ENCODE data around the gene OSBPL5. TPM values are rescaled to one million over a fixed set of nuclear protein-coding genes. Genes with fewer than 3 reads are reported as not detected.

The OSBPL5 gene
- total RNA-seq, 1 experiment from 2014 or later, result 115 TPM

GRCh38 chr11:3122775-3123201 is 42.3 kb downstream of the OSBPL5 start:
- Mint-ChIP-seq H3K4me3 (ENCODE audit: unreplicated experiment) (peak overlapping the region; percentile 90), H3K4me1 (ENCODE audit: insufficient read depth, unreplicated experiment) (peaks cover 40% of the 10 kb centered on the region), H3K27me3 (ENCODE audit: insufficient read depth, unreplicated experiment) (no peaks in the 10 kb centered on the region), H3K9me3 (ENCODE audit: unreplicated experiment) (no peaks in the 10 kb centered on the region), H3K27ac (ENCODE audit: low read depth, unreplicated experiment) (peak overlapping the region; percentile 79), H3K36me3 (ENCODE audit: insufficient read depth, unreplicated experiment) (peaks cover 83% of the 10 kb centered on the region)
- no peak for TF ChIP-seq CTCF (IDR thresholded peaks at IDR 0.05; ENCODE audit: unreplicated experiment)
- BruUV-seq (replicated peaks), result no TSS peak
- ChIA-PET CTCF (interaction anchor here (0.6 to 3.5 kb wide), 3 partner anchors 12 to 1511 kb away, joined by 5 to 23 read pairs (median 5); no protein-coding TSS in a partner anchor), POLR2A (interaction anchor here (1.7 to 5.4 kb wide), 2 partner anchors 9 to 40 kb away, joined by 10 to 179 read pairs; no protein-coding TSS in a partner anchor)
- intact Hi-C loops (cut with micrococcal nuclease), result loop anchor here (1.0 to 5.0 kb wide), 2 partner anchors 45 to 73 kb away; partner anchors contain the start of gene OSBPL5
- no peak for DNase-seq (ENCODE audit: unreplicated experiment)

GRCh38 chr11:3121931-3122774 is 43.0 kb downstream of the OSBPL5 start:
- Mint-ChIP-seq H3K36me3 (ENCODE audit: insufficient read depth, unreplicated experiment) (peaks cover 89% of the 10 kb centered on the region), H3K4me1 (ENCODE audit: insufficient read depth, unreplicated experiment) (peaks cover 43% of the 10 kb centered on the region), H3K27ac (ENCODE audit: low read depth, unreplicated experiment) (no peak overlapping the region), H3K9me3 (ENCODE audit: unreplicated experiment) (no peaks in the 10 kb centered on the region), H3K4me3 (ENCODE audit: unreplicated experiment) (peak overlapping the region; percentile 90), H3K27me3 (ENCODE audit: insufficient read depth, unreplicated experiment) (no peaks in the 10 kb centered on the region)
- DNase-seq (ENCODE audit: unreplicated experiment), result no peak
- ChIA-PET CTCF (interaction anchor here (3.5 kb wide), 1 partner anchor 11 kb away, joined by 23 read pairs; no protein-coding TSS in a partner anchor), POLR2A (interaction anchor here (5.4 kb wide), 1 partner anchor 9 kb away, joined by 179 read pairs; no protein-coding TSS in a partner anchor)
- intact Hi-C loops (cut with micrococcal nuclease), result loop anchor here (5.0 kb wide), 1 partner anchor 45 kb away; the partner anchor contains the start of gene OSBPL5
- BruUV-seq (replicated peaks), result no TSS peak
- TF ChIP-seq CTCF (IDR thresholded peaks at IDR 0.05; ENCODE audit: unreplicated experiment), result no peak

GRCh38 chr11:3121416-3121815 is 43.7 kb downstream of the OSBPL5 start:
- DNase-seq (ENCODE audit: unreplicated experiment), result no peak
- no peak for TF ChIP-seq CTCF (IDR thresholded peaks at IDR 0.05; ENCODE audit: unreplicated experiment)
- BruUV-seq (replicated peaks), result no TSS peak
- H3K4me1 Mint-ChIP-seq (ENCODE audit: insufficient read depth, unreplicated experiment), result peaks cover 39% of the 10 kb centered on the region
- H3K27me3 Mint-ChIP-seq (ENCODE audit: insufficient read depth, unreplicated experiment), result no peaks in the 10 kb centered on the region
- intact Hi-C loops (cut with micrococcal nuclease), result loop anchor here (5.0 kb wide), 1 partner anchor 46 kb away; the partner anchor contains the start of gene OSBPL5
- H3K27ac Mint-ChIP-seq (ENCODE audit: low read depth, unreplicated experiment), result no peak overlapping the region
- H3K36me3 Mint-ChIP-seq (ENCODE audit: insufficient read depth, unreplicated experiment), result peaks cover 95% of the 10 kb centered on the region
- ChIA-PET POLR2A (no interaction called here), CTCF (no interaction called here)
- no peak overlapping the region for H3K4me3 Mint-ChIP-seq (ENCODE audit: unreplicated experiment)
- no peaks in the 10 kb centered on the region for H3K9me3 Mint-ChIP-seq (ENCODE audit: unreplicated experiment)

Data from MCF 10A (cell line).